ENCODE results near the gene KLRC4. TPM values are rescaled to one million over a fixed set of nuclear protein-coding genes. Genes with fewer than 3 reads are reported as not detected.
"Not testable (repeated sequence)": the region's sequence is repeated elsewhere in the genome, so short reads cannot be mapped to it uniquely, and the experiment has no call there.

Gene KLRC4
- total RNA-seq, 2 donors from 2014 or later = not detected

- not testable (repeated sequence) for H3K9me3 Mint-ChIP-seq; H3K27ac Mint-ChIP-seq; H3K4me1 Mint-ChIP-seq; H3K27ac ChIP-seq (ENCODE audit: low read depth, low read length); H3K36me3 ChIP-seq (ENCODE audit: control insufficient read depth, insufficient read depth, low read length); H3K4me3 Mint-ChIP-seq; H3K9ac ChIP-seq (ENCODE audit: extremely low read depth, low read length, poor library complexity, severe bottlenecking); H3K4me3 ChIP-seq (ENCODE audit: low read length); H3K4me1 ChIP-seq (ENCODE audit: control insufficient read depth, insufficient read depth, low read length); H3K9me3 ChIP-seq (ENCODE audit: control insufficient read depth, low read length); DNase-seq; H3K27me3 Mint-ChIP-seq (ENCODE audit: insufficient read depth); H3K27me3 ChIP-seq (ENCODE audit: control insufficient read depth, insufficient read depth, low read length, poor library complexity, severe bottlenecking); H3K36me3 Mint-ChIP-seq (ENCODE audit: low read depth)
- WGBS, 2 experiments (ENCODE audit: insufficient coverage in 1 of 2, insufficient read length in 1 of 2) = 88% methylated on average over 2 of the region's 4 CpGs; no CpG with 5 or more reads in 1 of the 2 experiments
These were observed 21.1 kb upstream of the KLRC4 start for GRCh38 chr12:10430623-10431022.

- not testable (repeated sequence) for H3K9me3 Mint-ChIP-seq; H3K27ac ChIP-seq (ENCODE audit: low read depth, low read length); H3K27me3 ChIP-seq (ENCODE audit: control insufficient read depth, insufficient read depth, low read length, poor library complexity, severe bottlenecking); H3K4me1 ChIP-seq (ENCODE audit: control insufficient read depth, insufficient read depth, low read length); H3K36me3 Mint-ChIP-seq (ENCODE audit: low read depth); H3K9me3 ChIP-seq (ENCODE audit: control insufficient read depth, low read length); DNase-seq; H3K27me3 Mint-ChIP-seq (ENCODE audit: insufficient read depth); H3K4me3 Mint-ChIP-seq; H3K4me3 ChIP-seq (ENCODE audit: low read length); H3K9ac ChIP-seq (ENCODE audit: extremely low read depth, low read length, poor library complexity, severe bottlenecking); H3K36me3 ChIP-seq (ENCODE audit: control insufficient read depth, insufficient read depth, low read length); H3K4me1 Mint-ChIP-seq
- WGBS, 2 experiments (ENCODE audit: insufficient coverage in 1 of 2, insufficient read length in 1 of 2) = 89 to 100% methylated on average over 5 to 6 of the region's 8 CpGs
- peak overlapping the region; percentile 52 for H3K27ac Mint-ChIP-seq
These were observed 16.4 kb upstream of the KLRC4 start for GRCh38 chr12:10425938-10426337.

- not testable (repeated sequence) for H3K9ac ChIP-seq (ENCODE audit: extremely low read depth, low read length, poor library complexity, severe bottlenecking); DNase-seq; H3K27me3 Mint-ChIP-seq (ENCODE audit: insufficient read depth); H3K9me3 Mint-ChIP-seq; H3K27ac Mint-ChIP-seq; H3K4me1 ChIP-seq (ENCODE audit: control insufficient read depth, insufficient read depth, low read length); H3K4me1 Mint-ChIP-seq; H3K4me3 Mint-ChIP-seq; H3K36me3 Mint-ChIP-seq (ENCODE audit: low read depth); H3K27me3 ChIP-seq (ENCODE audit: control insufficient read depth, insufficient read depth, low read length, poor library complexity, severe bottlenecking); H3K27ac ChIP-seq (ENCODE audit: low read depth, low read length); H3K4me3 ChIP-seq (ENCODE audit: low read length); H3K36me3 ChIP-seq (ENCODE audit: control insufficient read depth, insufficient read depth, low read length); H3K9me3 ChIP-seq (ENCODE audit: control insufficient read depth, low read length)
- no CpG with 5 or more reads among the region's 1 CpG for WGBS, 2 experiments (ENCODE audit: insufficient coverage in 1 of 2, insufficient read length in 1 of 2)
These were observed 14.8 kb upstream of the KLRC4 start for GRCh38 chr12:10424260-10424899.

DNA sequence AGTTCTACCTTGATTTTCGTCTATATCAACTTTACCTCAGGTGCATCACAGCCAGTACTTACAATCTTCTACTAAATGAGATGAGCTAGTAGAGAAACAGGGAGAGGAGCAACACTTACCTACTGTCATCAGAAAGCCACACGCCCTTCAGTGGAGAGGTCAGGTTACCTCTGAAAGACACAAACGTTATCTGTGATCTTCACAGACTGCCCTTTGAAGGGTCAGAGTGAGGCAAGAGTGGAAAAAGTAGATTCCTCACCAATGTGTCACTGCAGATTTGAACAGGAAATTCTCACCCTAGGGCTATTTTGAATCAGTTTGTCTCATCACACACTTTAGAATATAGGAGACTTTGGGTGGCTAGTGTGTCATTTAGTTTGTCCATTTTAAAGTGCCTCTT is 12.6 kb upstream of the KLRC4 start:
- not testable (repeated sequence) for H3K27me3 Mint-ChIP-seq (ENCODE audit: insufficient read depth); H3K27me3 ChIP-seq (ENCODE audit: control insufficient read depth, insufficient read depth, low read length, poor library complexity, severe bottlenecking); H3K9me3 ChIP-seq (ENCODE audit: control insufficient read depth, low read length); H3K4me1 Mint-ChIP-seq; H3K27ac ChIP-seq (ENCODE audit: low read depth, low read length); H3K4me3 Mint-ChIP-seq; DNase-seq; H3K36me3 Mint-ChIP-seq (ENCODE audit: low read depth); H3K9ac ChIP-seq (ENCODE audit: extremely low read depth, low read length, poor library complexity, severe bottlenecking); H3K4me1 ChIP-seq (ENCODE audit: control insufficient read depth, insufficient read depth, low read length); H3K36me3 ChIP-seq (ENCODE audit: control insufficient read depth, insufficient read depth, low read length); H3K9me3 Mint-ChIP-seq; H3K4me3 ChIP-seq (ENCODE audit: low read length); H3K27ac Mint-ChIP-seq
- 29% methylated on average over 1 of the region's 3 CpGs; no CpG with 5 or more reads in 1 of the 2 experiments for WGBS, 2 experiments (ENCODE audit: insufficient coverage in 1 of 2, insufficient read length in 1 of 2)

GRCh38 chr12:10420334-10420733 is 10.8 kb upstream of the KLRC4 start, which contains the start of gene KLRC3:
KLRC3 (minus strand) TSS chr12:10420595; CDS start chr12:10420550, 45 bp downstream.
- not testable (repeated sequence) for H3K27ac Mint-ChIP-seq; H3K4me3 Mint-ChIP-seq; H3K27me3 Mint-ChIP-seq (ENCODE audit: insufficient read depth); H3K36me3 Mint-ChIP-seq (ENCODE audit: low read depth); DNase-seq; H3K27me3 ChIP-seq (ENCODE audit: control insufficient read depth, insufficient read depth, low read length, poor library complexity, severe bottlenecking); H3K9me3 Mint-ChIP-seq; H3K9ac ChIP-seq (ENCODE audit: extremely low read depth, low read length, poor library complexity, severe bottlenecking); H3K4me3 ChIP-seq (ENCODE audit: low read length); H3K4me1 ChIP-seq (ENCODE audit: control insufficient read depth, insufficient read depth, low read length); H3K27ac ChIP-seq (ENCODE audit: low read depth, low read length); H3K9me3 ChIP-seq (ENCODE audit: control insufficient read depth, low read length); H3K4me1 Mint-ChIP-seq; H3K36me3 ChIP-seq (ENCODE audit: control insufficient read depth, insufficient read depth, low read length)
- 86% methylated on average over 1 of the region's 1 CpG; no CpG with 5 or more reads in 1 of the 2 experiments for WGBS, 2 experiments (ENCODE audit: insufficient coverage in 1 of 2, insufficient read length in 1 of 2)
